GM10248 (cell line): ENCODE measurements around the gene RASAL1.

Experiments used
- CTCF ChIA-PET: fragments of 300-600 bp; sonication (Branson Sonifier 250); formaldehyde crosslinking; extraction: SDS; loops from one replicate; lab custom pipeline; 2021; ENCODE audit warnings: antibody characterized with exemption; lab: Yijun Ruan, JAX
- POLR2A ChIA-PET: fragments of 350-650 bp; sonication (Branson Sonifier 250); formaldehyde crosslinking; extraction: SDS; loops from one replicate; lab custom pipeline; 2020; ENCODE audit warnings: antibody characterized with exemption; lab: Yijun Ruan, JAX
- DNase-seq: peaks from one replicate; pipeline ENCODE4 v3.0.0; 2012; ENCODE audit errors: extremely low spot score
- CTCF ChIP-seq: IDR thresholded peaks from 2 replicates; pipeline ENCODE4 v1.5.1; 2012; ENCODE audit warnings: mild to moderate bottlenecking, low read depth; ENCODE audit errors: extremely low read depth, missing control alignments, control extremely low read depth

Gene RASAL1

GRCh38 chr12:113170926-113171325 lies 35.4 kb upstream of the RASAL1 start:
- TF ChIP-seq CTCF = no peak
- ChIA-PET POLR2A (no interaction called here), CTCF (interaction anchor here (1.0 to 12.9 kb wide), 5 partner anchors 14 to 178 kb away, joined by 3 to 190 read pairs (median 6); partner anchors contain the start of gene CFAP73)
- DNase-seq = peak; percentile 57

- CTCF ChIA-PET = interaction anchor here (1.0 to 12.9 kb wide), 5 partner anchors 14 to 178 kb away, joined by 3 to 190 read pairs (median 6); partner anchors contain the start of gene CFAP73
- POLR2A ChIA-PET = no interaction called here
- TF ChIP-seq CTCF = no peak
- no peak for DNase-seq
Measured at GRCh38 chr12:113170457-113170856, 34.9 kb upstream of the RASAL1 start.

GRCh38 chr12:113169697-113170096 lies 34.1 kb upstream of the RASAL1 start:
- POLR2A ChIA-PET = no interaction called here
- no peak for DNase-seq
- no peak for TF ChIP-seq CTCF
- CTCF ChIA-PET = interaction anchor here (1.9 to 12.9 kb wide), 3 partner anchors 13 to 177 kb away, joined by 6 to 190 read pairs (median 86); partner anchors contain the start of gene CFAP73

GRCh38 chr12:113167868-113168267 lies 32.3 kb upstream of the RASAL1 start:
- POLR2A ChIA-PET = no interaction called here
- TF ChIP-seq CTCF = no peak
- CTCF ChIA-PET = interaction anchor here (2.1 to 12.9 kb wide), 2 partner anchors 11 to 69 kb away, joined by 6 to 190 read pairs; partner anchors contain the start of gene CFAP73
- DNase-seq = no peak

GRCh38 chr12:113165521-113166450 lies 30.2 kb upstream of the RASAL1 start:
- ChIA-PET CTCF (interaction anchor here (0.8 to 21.4 kb wide), 6 partner anchors 7 to 135 kb away, joined by 3 to 190 read pairs (median 5); no protein-coding TSS in a partner anchor), POLR2A (no interaction called here)
- DNase-seq = no peak
- no peak for TF ChIP-seq CTCF

- ChIA-PET POLR2A (no interaction called here), CTCF (interaction anchor here (1.2 to 21.4 kb wide), 2 partner anchors 9 to 115 kb away, joined by 4 to 190 read pairs; no protein-coding TSS in a partner anchor)
- no peak for DNase-seq
- TF ChIP-seq CTCF = no peak
Measured at GRCh38 chr12:113164014-113164413, 28.5 kb upstream of the RASAL1 start.
